ENCODE results near the gene OPCML.

Gene OPCML

DNA sequence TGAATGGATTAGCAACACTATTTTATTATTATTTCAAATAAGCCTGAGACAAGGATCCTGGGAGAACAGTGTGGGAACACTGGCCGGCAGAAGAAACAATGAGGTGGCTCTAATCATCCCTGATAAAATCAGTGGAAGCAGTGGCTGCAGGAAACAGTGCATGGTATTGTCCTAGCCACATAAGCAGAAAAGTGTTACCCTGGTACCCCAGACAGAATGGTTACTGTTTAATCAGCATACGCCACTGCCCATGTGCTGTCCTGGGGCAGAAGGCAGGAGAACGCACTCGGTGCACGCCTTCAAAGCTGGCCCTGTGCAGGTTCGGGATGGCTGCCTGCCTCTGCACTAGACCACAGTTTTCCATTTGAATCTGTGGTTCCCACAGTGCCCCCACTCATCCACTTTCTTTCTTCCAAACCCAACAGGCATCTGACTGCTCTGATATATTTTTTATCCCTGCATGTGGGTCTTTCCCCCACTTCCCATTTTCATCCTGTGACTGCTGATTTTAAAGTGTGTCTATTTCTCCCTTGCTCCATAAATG lies 25.7 kb downstream of the OPCML start:
- TF ChIP-seq, protein P1, sequence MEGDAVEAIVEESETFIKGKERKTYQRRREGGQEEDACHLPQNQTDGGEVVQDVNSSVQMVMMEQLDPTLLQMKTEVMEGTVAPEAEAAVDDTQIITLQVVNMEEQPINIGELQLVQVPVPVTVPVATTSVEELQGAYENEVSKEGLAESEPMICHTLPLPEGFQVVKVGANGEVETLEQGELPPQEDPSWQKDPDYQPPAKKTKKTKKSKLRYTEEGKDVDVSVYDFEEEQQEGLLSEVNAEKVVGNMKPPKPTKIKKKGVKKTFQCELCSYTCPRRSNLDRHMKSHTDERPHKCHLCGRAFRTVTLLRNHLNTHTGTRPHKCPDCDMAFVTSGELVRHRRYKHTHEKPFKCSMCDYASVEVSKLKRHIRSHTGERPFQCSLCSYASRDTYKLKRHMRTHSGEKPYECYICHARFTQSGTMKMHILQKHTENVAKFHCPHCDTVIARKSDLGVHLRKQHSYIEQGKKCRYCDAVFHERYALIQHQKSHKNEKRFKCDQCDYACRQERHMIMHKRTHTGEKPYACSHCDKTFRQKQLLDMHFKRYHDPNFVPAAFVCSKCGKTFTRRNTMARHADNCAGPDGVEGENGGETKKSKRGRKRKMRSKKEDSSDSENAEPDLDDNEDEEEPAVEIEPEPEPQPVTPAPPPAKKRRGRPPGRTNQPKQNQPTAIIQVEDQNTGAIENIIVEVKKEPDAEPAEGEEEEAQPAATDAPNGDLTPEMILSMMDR (IDR thresholded peaks at IDR 0.05; ENCODE audit: borderline replicate concordance, insufficient read depth, low read depth, low read length) = no peak
- no peak overlapping the region for H3K4me3 ChIP-seq (ENCODE audit: low read depth, low read length)

- no peak overlapping the region for H3K4me3 ChIP-seq (ENCODE audit: low read depth, low read length)
- TF ChIP-seq, protein P1 (IDR thresholded peaks at IDR 0.05; ENCODE audit: borderline replicate concordance, insufficient read depth, low read depth, low read length) = no peak
These were observed 26.3 kb downstream of the OPCML start for GRCh38 chr11:133506023-133506422.

DNA sequence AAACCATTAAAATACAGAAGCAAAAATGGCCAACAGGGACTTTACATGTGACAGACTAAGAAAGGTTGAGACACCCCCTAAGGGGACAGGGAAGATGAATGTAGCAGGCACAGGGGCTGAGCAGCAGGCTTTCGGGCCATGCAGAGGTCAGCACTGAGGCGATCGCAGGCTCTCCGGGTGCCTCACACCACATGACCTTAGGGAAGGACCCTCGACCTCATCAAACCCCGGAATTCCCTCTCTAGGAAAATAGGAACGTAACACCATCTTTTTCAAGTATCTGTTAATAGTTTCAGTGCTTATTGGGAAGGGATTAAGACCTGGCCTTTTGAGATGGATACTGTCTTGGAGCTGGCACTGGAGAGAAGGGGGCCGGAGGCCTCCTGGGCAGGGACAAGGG lies 27.4 kb downstream of the OPCML start:
- no peak overlapping the region for H3K4me3 ChIP-seq (ENCODE audit: low read depth, low read length)
- TF ChIP-seq, protein P1 (IDR thresholded peaks at IDR 0.05; ENCODE audit: borderline replicate concordance, insufficient read depth, low read depth, low read length) = no peak

DNA sequence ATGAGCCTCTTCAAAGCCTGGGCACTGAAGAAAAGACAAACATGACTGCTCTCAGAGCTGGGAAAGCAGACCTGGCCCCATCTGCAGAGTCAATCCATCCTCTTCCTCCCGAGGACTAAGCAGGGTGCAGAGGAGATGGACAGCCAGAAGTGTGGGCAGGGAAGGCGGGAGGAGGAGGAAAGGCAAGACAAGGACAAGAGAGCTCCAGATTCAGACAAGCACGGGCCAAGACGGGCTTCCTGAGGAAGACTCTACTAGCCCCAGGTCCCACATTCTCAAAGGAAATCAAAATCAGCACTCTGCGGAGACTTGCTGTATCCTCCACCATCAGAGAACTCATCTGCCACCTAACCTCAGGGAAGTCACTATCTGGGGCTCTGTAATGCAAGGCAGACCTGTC lies 28.5 kb downstream of the OPCML start:
- TF ChIP-seq, protein P1 (IDR thresholded peaks at IDR 0.05; ENCODE audit: borderline replicate concordance, insufficient read depth, low read depth, low read length) = no peak
- H3K4me3 ChIP-seq (ENCODE audit: low read depth, low read length) = no peak overlapping the region

- TF ChIP-seq, protein P1 (IDR thresholded peaks at IDR 0.05; ENCODE audit: borderline replicate concordance, insufficient read depth, low read depth, low read length) = no peak
- no peak overlapping the region for H3K4me3 ChIP-seq (ENCODE audit: low read depth, low read length)
These were observed 29.1 kb downstream of the OPCML start for GRCh38 chr11:133503236-133503635.

- TF ChIP-seq, protein P1 (IDR thresholded peaks at IDR 0.05; ENCODE audit: borderline replicate concordance, insufficient read depth, low read depth, low read length) = no peak
- no peak overlapping the region for H3K4me3 ChIP-seq (ENCODE audit: low read depth, low read length)
These were observed 30.4 kb downstream of the OPCML start for GRCh38 chr11:133501643-133502539.

GRCh38 chr11:133500936-133501335 lies 31.4 kb downstream of the OPCML start:
- no peak overlapping the region for H3K4me3 ChIP-seq (ENCODE audit: low read depth, low read length)
- TF ChIP-seq, protein P1 (IDR thresholded peaks at IDR 0.05; ENCODE audit: borderline replicate concordance, insufficient read depth, low read depth, low read length) = no peak
